T follicular helper cell (primary cell): ENCODE measurements around the gene RANBP6.
A peak's percentile ranks its signal among the peaks of the same experiment; 100 is the strongest.

Experiments used
- DNase-seq: peaks from one replicate; pipeline ENCODE4 v3.0.0-alpha.2; 2020; ENCODE audit warnings: low read depth

RANBP6 gene

GRCh38 chr9:6007058-6007769 is 8.2 kb downstream of the RANBP6 start:
- peak; percentile 93 for DNase-seq

- DNase-seq = no peak
Measured at GRCh38 chr9:6006749-6007057, 8.7 kb downstream of the RANBP6 start.

GRCh38 chr9:6000955-6001354 is 14.5 kb downstream of the RANBP6 start:
- DNase-seq = no peak

- no peak for DNase-seq
Measured at GRCh38 chr9:5999443-6000101, 15.9 kb downstream of the RANBP6 start.

GRCh38 chr9:5994493-5994892 is 20.9 kb downstream of the RANBP6 start:
- DNase-seq = no peak

GRCh38 chr9:5988265-5988664 is 27.2 kb downstream of the RANBP6 start:
- no peak for DNase-seq

GRCh38 chr9:5983042-5983441 is 32.4 kb downstream of the RANBP6 start:
- DNase-seq = no peak

- no peak for DNase-seq
Measured at GRCh38 chr9:5982317-5982716, 33.1 kb downstream of the RANBP6 start.

GRCh38 chr9:5978523-5978922 is 36.9 kb downstream of the RANBP6 start:
- DNase-seq = no peak

- no peak for DNase-seq
Measured at GRCh38 chr9:5976674-5977397, 38.6 kb downstream of the RANBP6 start.

GRCh38 chr9:5971740-5972139 is 43.7 kb downstream of the RANBP6 start:
- DNase-seq = no peak
